Measurements from ENCODE around the gene KIF5A. TPM values are rescaled to one million over a fixed set of nuclear protein-coding genes. Genes with fewer than 3 reads are reported as not detected.

KIF5A gene
- polyA plus RNA-seq, 3 donors, result 0.01 TPM; not detected in 2

GRCh38 chr12:57554897-57555296, 5.1 kb downstream of the KIF5A start:
- DNase-seq, result no peak
- Mint-ChIP-seq H3K27ac (no peak overlapping the region), H3K36me3 (peaks cover 4 to 5% of the 10 kb centered on the region in 2 donors), H3K9me3 (peaks cover 0 to 11% (median 0%) of the 10 kb centered on the region in 7 donors), H3K4me1 (peaks cover 7% of the 10 kb centered on the region), H3K4me3 (no peak overlapping the region), H3K27me3 (ENCODE audit: low read depth in 3 of 3) (peaks cover 27 to 36% (median 28%) of the 10 kb centered on the region in 3 donors)
- no peaks in the 10 kb centered on the region for H4K20me1 ChIP-seq (ENCODE audit: insufficient read depth, low read length)
- no peaks in the 10 kb centered on the region for H3K36me3 ChIP-seq (replicated peaks in 1 of 2; ENCODE audit: control insufficient read depth in 1 of 2, insufficient read depth in 2 of 2, low read length in 2 of 2)
- no peaks in the 10 kb centered on the region for H3K79me2 ChIP-seq (ENCODE audit: insufficient read depth, low read length)
- H3K4me1 ChIP-seq (ENCODE audit: control insufficient read depth in 1 of 2, insufficient read depth in 2 of 2, low read length in 2 of 2), result peaks cover 4 to 6% of the 10 kb centered on the region in 2 donors
- H3K4me3 ChIP-seq (replicated peaks in 1 of 3; ENCODE audit: low read depth in 2 of 3, low read length in 3 of 3), result no peak overlapping the region
- H3K27me3 ChIP-seq (ENCODE audit: control insufficient read depth in 2 of 2, insufficient read depth in 2 of 2, low read length in 2 of 2), result peaks cover 17 to 21% of the 10 kb centered on the region in 2 donors
- no peak overlapping the region for H3K27ac ChIP-seq (ENCODE audit: low read depth in 1 of 2, low read length in 2 of 2)
- intact Hi-C loops (cut with micrococcal nuclease), result loop anchor here in 1 of 2 donors (5.0 kb wide), 1 partner anchor 193 kb away; no protein-coding TSS in a partner anchor
- no CpG with 5 or more reads among the region's 1 CpG for WGBS (ENCODE audit: insufficient coverage)
- H2AFZ ChIP-seq (ENCODE audit: insufficient read depth, low read depth, low read length, poor library complexity, severe bottlenecking), result no peak overlapping the region
- TF ChIP-seq, protein P1, sequence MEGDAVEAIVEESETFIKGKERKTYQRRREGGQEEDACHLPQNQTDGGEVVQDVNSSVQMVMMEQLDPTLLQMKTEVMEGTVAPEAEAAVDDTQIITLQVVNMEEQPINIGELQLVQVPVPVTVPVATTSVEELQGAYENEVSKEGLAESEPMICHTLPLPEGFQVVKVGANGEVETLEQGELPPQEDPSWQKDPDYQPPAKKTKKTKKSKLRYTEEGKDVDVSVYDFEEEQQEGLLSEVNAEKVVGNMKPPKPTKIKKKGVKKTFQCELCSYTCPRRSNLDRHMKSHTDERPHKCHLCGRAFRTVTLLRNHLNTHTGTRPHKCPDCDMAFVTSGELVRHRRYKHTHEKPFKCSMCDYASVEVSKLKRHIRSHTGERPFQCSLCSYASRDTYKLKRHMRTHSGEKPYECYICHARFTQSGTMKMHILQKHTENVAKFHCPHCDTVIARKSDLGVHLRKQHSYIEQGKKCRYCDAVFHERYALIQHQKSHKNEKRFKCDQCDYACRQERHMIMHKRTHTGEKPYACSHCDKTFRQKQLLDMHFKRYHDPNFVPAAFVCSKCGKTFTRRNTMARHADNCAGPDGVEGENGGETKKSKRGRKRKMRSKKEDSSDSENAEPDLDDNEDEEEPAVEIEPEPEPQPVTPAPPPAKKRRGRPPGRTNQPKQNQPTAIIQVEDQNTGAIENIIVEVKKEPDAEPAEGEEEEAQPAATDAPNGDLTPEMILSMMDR (IDR thresholded peaks at IDR 0.05), result no peak
- H3K4me2 ChIP-seq (replicated peaks; ENCODE audit: extremely low read depth, low read length, poor library complexity, severe bottlenecking), result no peak overlapping the region
- H3K9ac ChIP-seq (ENCODE audit: insufficient read depth, low read length, poor library complexity, severe bottlenecking), result no peak overlapping the region
- no peaks in the 10 kb centered on the region for H3K9me3 ChIP-seq (replicated peaks in 1 of 2; ENCODE audit: control insufficient read depth in 1 of 2, insufficient read depth in 1 of 2, low read length in 2 of 2)

DNA sequence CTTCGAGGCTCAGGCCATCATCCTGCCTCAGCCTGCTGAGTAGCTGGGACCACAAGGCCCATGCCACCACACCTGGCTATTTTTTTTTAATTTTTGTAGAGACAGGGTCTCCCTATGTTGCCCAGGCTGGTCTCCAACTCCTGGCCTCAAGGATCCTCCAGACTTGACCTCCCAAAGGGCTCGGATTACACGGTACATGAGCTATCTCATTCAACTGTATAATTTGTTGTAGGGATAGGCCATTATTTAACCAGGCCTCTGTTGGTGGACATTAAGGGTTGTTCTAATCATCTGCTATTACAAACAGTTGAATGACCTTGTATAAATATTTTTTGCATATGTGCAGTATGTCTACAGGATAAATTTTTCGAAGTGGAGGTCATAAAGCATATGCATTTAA, 9.0 kb downstream of the KIF5A start:
- Mint-ChIP-seq H3K36me3 (no peaks in the 10 kb centered on the region), H3K4me1 (no peaks in the 10 kb centered on the region), H3K27me3 (ENCODE audit: low read depth in 3 of 3) (peaks cover 12 to 24% (median 21%) of the 10 kb centered on the region in 3 donors), H3K9me3 (peaks cover 0 to 2% (median 0%) of the 10 kb centered on the region in 7 donors), H3K27ac (no peak overlapping the region), H3K4me3 (no peak overlapping the region)
- Histone ChIP-seq H3K4me2 (replicated peaks; ENCODE audit: extremely low read depth, low read length, poor library complexity, severe bottlenecking) (no peak overlapping the region), H3K79me2 (ENCODE audit: insufficient read depth, low read length) (no peaks in the 10 kb centered on the region), H3K36me3 (replicated peaks in 1 of 2; ENCODE audit: control insufficient read depth in 1 of 2, insufficient read depth in 2 of 2, low read length in 2 of 2) (no peaks in the 10 kb centered on the region), H3K4me1 (ENCODE audit: control insufficient read depth in 1 of 2, insufficient read depth in 2 of 2, low read length in 2 of 2) (no peaks in the 10 kb centered on the region), H2AFZ (ENCODE audit: insufficient read depth, low read depth, low read length, poor library complexity, severe bottlenecking) (no peak overlapping the region), H3K4me3 (replicated peaks in 1 of 3; ENCODE audit: low read depth in 2 of 3, low read length in 3 of 3) (no peak overlapping the region), H3K9ac (ENCODE audit: insufficient read depth, low read length, poor library complexity, severe bottlenecking) (no peak overlapping the region), H4K20me1 (ENCODE audit: insufficient read depth, low read length) (no peaks in the 10 kb centered on the region), H3K9me3 (replicated peaks in 1 of 2; ENCODE audit: control insufficient read depth in 1 of 2, insufficient read depth in 1 of 2, low read length in 2 of 2) (no peaks in the 10 kb centered on the region), H3K27me3 (ENCODE audit: control insufficient read depth in 2 of 2, insufficient read depth in 2 of 2, low read length in 2 of 2) (peaks cover under 1 to 10% of the 10 kb centered on the region in 2 donors), H3K27ac (ENCODE audit: low read depth in 1 of 2, low read length in 2 of 2) (no peak overlapping the region)
- intact Hi-C loops (cut with micrococcal nuclease), result loop anchor here in 1 of 2 donors (5.0 kb wide), 1 partner anchor 197 kb away; no protein-coding TSS in a partner anchor
- TF ChIP-seq, protein P1 (IDR thresholded peaks at IDR 0.05), result no peak
- no peak for DNase-seq
- no CpG with 5 or more reads among the region's 4 CpGs for WGBS (ENCODE audit: insufficient coverage)

Measured in CD14-positive monocyte (primary cell).